Right lobe of liver (tissue), 4 donors: ENCODE results near the gene SKP1.

Experiments
- POLR2A ChIP-seq: fragments of 450-650 bp; IDR thresholded peaks from one replicate; pipeline ENCODE4 v1.6.1; 2017; ENCODE audit warnings: antibody characterized with exemption, mild to moderate bottlenecking
- TF ChIP-seq, protein P1 (sequence below), 4 donors: fragments of 200-600 bp in 3 of 4; fragments of 450-650 bp in 1 of 4; IDR thresholded peaks; one replicate each; pipeline versions ENCODE4 v1.5.1 to v1.8.0; 2016 to 2022; ENCODE audit warnings: antibody characterized with exemption in 4 of 4, mild to moderate bottlenecking in 2 of 4
- donor health status: DM: no; HTN: no; CAD: no.
- donor health status: DM: no; HTN: no; CAD: no.
- donor health status: DM: no; HTN: yes; CAD: no.

GRCh38 chr5:134143431-134143830 is 33.3 kb downstream of the SKP1 start:
- no peak for TF ChIP-seq POLR2A
- TF ChIP-seq, protein P1, sequence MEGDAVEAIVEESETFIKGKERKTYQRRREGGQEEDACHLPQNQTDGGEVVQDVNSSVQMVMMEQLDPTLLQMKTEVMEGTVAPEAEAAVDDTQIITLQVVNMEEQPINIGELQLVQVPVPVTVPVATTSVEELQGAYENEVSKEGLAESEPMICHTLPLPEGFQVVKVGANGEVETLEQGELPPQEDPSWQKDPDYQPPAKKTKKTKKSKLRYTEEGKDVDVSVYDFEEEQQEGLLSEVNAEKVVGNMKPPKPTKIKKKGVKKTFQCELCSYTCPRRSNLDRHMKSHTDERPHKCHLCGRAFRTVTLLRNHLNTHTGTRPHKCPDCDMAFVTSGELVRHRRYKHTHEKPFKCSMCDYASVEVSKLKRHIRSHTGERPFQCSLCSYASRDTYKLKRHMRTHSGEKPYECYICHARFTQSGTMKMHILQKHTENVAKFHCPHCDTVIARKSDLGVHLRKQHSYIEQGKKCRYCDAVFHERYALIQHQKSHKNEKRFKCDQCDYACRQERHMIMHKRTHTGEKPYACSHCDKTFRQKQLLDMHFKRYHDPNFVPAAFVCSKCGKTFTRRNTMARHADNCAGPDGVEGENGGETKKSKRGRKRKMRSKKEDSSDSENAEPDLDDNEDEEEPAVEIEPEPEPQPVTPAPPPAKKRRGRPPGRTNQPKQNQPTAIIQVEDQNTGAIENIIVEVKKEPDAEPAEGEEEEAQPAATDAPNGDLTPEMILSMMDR (IDR thresholded peaks at IDR 0.05) = no peak
